ENCODE data around the gene FRMD6. TPM values are rescaled to one million over a fixed set of nuclear protein-coding genes. Genes with fewer than 3 reads are reported as not detected.

The FRMD6 gene
- 25.7 to 37.7 TPM (median 27.9 TPM) in 5 replicates for total RNA-seq (2022; extraction: Qiagen RNA extraction; ENCODE audit: low read depth)

GRCh38 chr14:51651388-51652167 lies at the start of gene FRMD6:
Gene FRMD6 (plus strand): TSS chr14:51651910. CDS start chr14:51689837, 37,927 bp downstream.

Other genes with a start within 250 kb of the FRMD6 start
- gene GNG2, start 208.7 kb downstream of the FRMD6 start, total RNA-seq (2022; extraction: Qiagen RNA extraction; ENCODE audit: low read depth), result 1.7 to 3.2 TPM (median 2.7 TPM) in 5 replicates